Neural progenitor cell (in vitro differentiated cells): Measurements from ENCODE around the gene SLC38A10. TPM values are rescaled to one million over a fixed set of nuclear protein-coding genes. Genes with fewer than 3 reads are reported as not detected.
A peak's percentile ranks its signal among the peaks of the same experiment; 100 is the strongest.

ENCODE experiments used
- DNase-seq: peaks from one replicate; pipeline ENCODE4 v3.0.0-alpha.2; 2016; ENCODE audit warnings: low spot score
- H2AFZ ChIP-seq: fragments of 200-600 bp; sonication (generic); replicated peaks from 2 replicates; pipeline ENCODE4 v1.6.1; 2016; ENCODE audit warnings: antibody characterized with exemption
- H3F3A ChIP-seq: fragments of 200-600 bp; sonication (generic); 2 replicates; pipeline ENCODE4 v1.6.1; 2016; ENCODE audit warnings: antibody characterized with exemption, low read depth
- H3K27ac ChIP-seq: fragments of 200-600 bp; sonication (generic); 2 replicates; pipeline ENCODE4 v1.5.1; 2016; ENCODE audit warnings: mild to moderate bottlenecking
- H3K27me3 ChIP-seq: fragments of 200-600 bp; sonication (generic); 2 replicates; pipeline ENCODE4 v1.6.1; 2016; ENCODE audit warnings: mild to moderate bottlenecking, moderate library complexity
- H3K36me3 ChIP-seq: fragments of 200-600 bp; sonication (generic); 2 replicates; pipeline ENCODE4 v1.5.1; 2016
- H3K4me1 ChIP-seq: fragments of 200-600 bp; sonication (generic); 2 replicates; pipeline ENCODE4 v1.6.1; 2016; ENCODE audit warnings: mixed run types
- H3K4me2 ChIP-seq: fragments of 200-600 bp; sonication (generic); 2 replicates; pipeline ENCODE4 v1.6.1; 2016
- H3K4me3 ChIP-seq: fragments of 200-600 bp; sonication (generic); 2 replicates; pipeline ENCODE4 v1.5.1; 2016
- H3K79me2 ChIP-seq: fragments of 200-600 bp; sonication (generic); 2 replicates; pipeline ENCODE4 v1.6.1; 2016; ENCODE audit warnings: low read depth
- H3K9ac ChIP-seq: fragments of 200-600 bp; sonication (generic); 2 replicates; pipeline ENCODE4 v1.6.1; 2016
- H3K9me3 ChIP-seq: fragments of 200-600 bp; sonication (generic); 2 replicates; pipeline ENCODE4 v1.5.1; 2016; ENCODE audit warnings: low read depth
- H4K20me1 ChIP-seq: fragments of 200-600 bp; sonication (generic); 2 replicates; pipeline ENCODE4 v1.6.1; 2016; ENCODE audit warnings: low read depth
- H3K27ac Mint-ChIP-seq: 3 replicates; pipeline ENCODE4 v1.8.0; 2021; ENCODE audit warnings: mixed read lengths
- H3K27me3 Mint-ChIP-seq: 2 replicates; pipeline ENCODE4 v1.8.0; 2022; ENCODE audit warnings: low read depth, mild to moderate bottlenecking, inconsistent platforms, moderate library complexity, mixed read lengths; ENCODE audit not compliant: insufficient read depth
- H3K36me3 Mint-ChIP-seq: 3 replicates; pipeline ENCODE4 v1.8.0; 2021; ENCODE audit warnings: mixed read lengths
- H3K4me1 Mint-ChIP-seq: 3 replicates; pipeline ENCODE4 v1.8.0; 2021; ENCODE audit warnings: mixed read lengths
- H3K4me3 Mint-ChIP-seq: 3 replicates; pipeline ENCODE4 v1.8.0; 2021; ENCODE audit warnings: mild to moderate bottlenecking, moderate library complexity, mixed read lengths
- H3K9me3 Mint-ChIP-seq: 3 replicates; pipeline ENCODE4 v1.8.0; 2020; ENCODE audit warnings: mixed read lengths
- EZH2 ChIP-seq: fragments of 200-600 bp; sonication (generic); IDR thresholded peaks from 2 replicates; pipeline ENCODE4 v1.6.1; 2017; ENCODE audit warnings: antibody characterized with exemption, mild to moderate bottlenecking, moderate library complexity
- EZH2phosphoT487 ChIP-seq: fragments of 200-600 bp; sonication (generic); IDR thresholded peaks from 2 replicates; pipeline ENCODE4 v1.6.1; 2017; ENCODE audit warnings: antibody characterized with exemption
- total RNA-seq: library from RNA; depleted of rRNA; stranded (reverse); fragments of >200 nt; gene quantifications from 2 replicates; pipeline ENCODE4 v1.2.3, GENCODE V29; 2015; ENCODE audit warnings: low replicate concordance
- TF ChIP-seq, protein P1 (sequence below): fragments of 200-600 bp; sonication (generic); IDR thresholded peaks from 2 replicates; pipeline ENCODE4 v1.5.1; 2017; ENCODE audit warnings: antibody characterized with exemption, mild to moderate bottlenecking

Gene SLC38A10
- total RNA-seq, 1 donor from 2014 or later: 8.3 TPM

DNA sequence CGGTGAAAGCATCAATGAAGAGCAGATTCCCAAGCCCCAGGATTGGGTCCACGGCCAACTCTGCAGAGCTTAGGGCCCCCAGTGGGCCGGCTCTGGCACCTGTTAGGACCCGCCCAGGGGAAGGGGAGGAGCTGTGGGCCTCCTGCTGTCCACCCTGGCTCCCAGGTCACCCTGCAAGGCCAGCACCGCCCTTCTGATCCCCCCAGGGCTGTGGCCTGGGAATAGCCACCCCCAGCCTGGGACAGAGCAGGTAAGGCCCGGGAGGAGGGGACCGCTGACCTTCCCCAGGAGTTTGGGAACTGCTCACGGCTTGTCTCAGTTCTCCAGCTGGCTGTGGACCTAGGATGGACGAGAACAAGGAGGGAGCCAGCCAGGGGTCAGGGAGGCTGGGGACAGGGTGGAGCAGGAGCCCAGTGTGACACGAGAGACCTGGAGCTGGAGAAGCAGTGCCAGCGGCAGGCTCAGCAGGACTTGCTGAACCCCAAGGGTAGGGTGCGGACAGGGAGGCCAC, 39.3 kb upstream of the SLC38A10 start:
- H3K4me1 ChIP-seq: peaks cover 32% of the 10 kb centered on the region
- Mint-ChIP-seq H3K36me3 (no peaks in the 10 kb centered on the region), H3K4me3 (no peak overlapping the region), H3K9me3 (no peaks in the 10 kb centered on the region), H3K27me3 (peaks cover 3% of the 10 kb centered on the region), H3K27ac (no peak overlapping the region), H3K4me1 (peaks cover 43% of the 10 kb centered on the region)
- H3K4me2 ChIP-seq: no peak overlapping the region
- DNase-seq: no peak
- H3K27ac ChIP-seq: no peak overlapping the region
- peaks cover 27% of the 10 kb centered on the region for H3F3A ChIP-seq
- H3K27me3 ChIP-seq: no peaks in the 10 kb centered on the region
- H3K36me3 ChIP-seq: no peaks in the 10 kb centered on the region
- H4K20me1 ChIP-seq: peaks cover 31% of the 10 kb centered on the region
- no peaks in the 10 kb centered on the region for H3K9me3 ChIP-seq
- TF ChIP-seq EZH2phosphoT487 (no peak), EZH2 (no peak)
- TF ChIP-seq, protein P1, sequence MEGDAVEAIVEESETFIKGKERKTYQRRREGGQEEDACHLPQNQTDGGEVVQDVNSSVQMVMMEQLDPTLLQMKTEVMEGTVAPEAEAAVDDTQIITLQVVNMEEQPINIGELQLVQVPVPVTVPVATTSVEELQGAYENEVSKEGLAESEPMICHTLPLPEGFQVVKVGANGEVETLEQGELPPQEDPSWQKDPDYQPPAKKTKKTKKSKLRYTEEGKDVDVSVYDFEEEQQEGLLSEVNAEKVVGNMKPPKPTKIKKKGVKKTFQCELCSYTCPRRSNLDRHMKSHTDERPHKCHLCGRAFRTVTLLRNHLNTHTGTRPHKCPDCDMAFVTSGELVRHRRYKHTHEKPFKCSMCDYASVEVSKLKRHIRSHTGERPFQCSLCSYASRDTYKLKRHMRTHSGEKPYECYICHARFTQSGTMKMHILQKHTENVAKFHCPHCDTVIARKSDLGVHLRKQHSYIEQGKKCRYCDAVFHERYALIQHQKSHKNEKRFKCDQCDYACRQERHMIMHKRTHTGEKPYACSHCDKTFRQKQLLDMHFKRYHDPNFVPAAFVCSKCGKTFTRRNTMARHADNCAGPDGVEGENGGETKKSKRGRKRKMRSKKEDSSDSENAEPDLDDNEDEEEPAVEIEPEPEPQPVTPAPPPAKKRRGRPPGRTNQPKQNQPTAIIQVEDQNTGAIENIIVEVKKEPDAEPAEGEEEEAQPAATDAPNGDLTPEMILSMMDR: no peak
- peaks cover 5% of the 10 kb centered on the region for H3K79me2 ChIP-seq
- H3K4me3 ChIP-seq: no peak overlapping the region
- H3K9ac ChIP-seq: no peak overlapping the region
- no peak overlapping the region for H2AFZ ChIP-seq

DNA sequence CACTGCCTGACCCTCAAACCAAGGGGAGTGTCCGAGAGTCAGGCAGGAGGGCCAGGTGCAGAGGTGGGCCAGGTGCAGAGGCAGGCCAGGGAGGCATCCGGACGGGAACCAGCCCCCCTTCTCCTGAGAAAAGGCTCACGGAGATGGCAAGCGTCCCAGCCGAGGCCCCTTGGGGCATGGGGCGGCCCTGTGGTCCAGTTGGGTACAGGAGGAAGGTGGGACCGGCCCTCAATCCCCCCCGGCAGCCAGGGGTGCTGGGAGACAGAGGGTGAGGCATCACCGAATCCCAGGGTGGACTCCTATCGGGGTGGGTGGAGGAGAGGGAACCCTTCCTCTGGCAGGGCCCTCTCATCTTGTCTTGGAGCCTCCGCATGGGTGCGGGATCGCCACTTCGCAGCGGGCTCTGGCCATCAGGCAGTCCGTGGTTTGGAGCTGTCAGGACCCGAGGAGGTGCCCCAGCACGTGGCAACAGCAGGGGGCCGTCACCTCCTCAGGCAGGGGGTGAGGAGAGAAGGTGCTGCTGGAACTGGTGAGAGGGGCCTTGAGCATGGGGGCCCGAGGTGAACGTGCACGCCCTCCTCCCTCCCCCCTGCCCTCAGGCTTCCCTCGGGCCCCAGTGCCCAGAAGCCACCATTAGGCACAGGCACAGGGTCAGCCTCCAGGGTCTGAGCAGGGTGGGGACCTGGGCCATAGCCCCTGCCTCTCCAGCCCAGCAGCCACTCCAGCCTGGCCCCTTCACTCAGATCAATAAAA, 38.7 kb upstream of the SLC38A10 start:
- H3F3A ChIP-seq: peaks cover 26% of the 10 kb centered on the region
- H3K4me3 Mint-ChIP-seq: no peak overlapping the region
- H3K4me3 ChIP-seq: no peak overlapping the region
- H3K9me3 ChIP-seq: no peaks in the 10 kb centered on the region
- H3K27me3 Mint-ChIP-seq: peaks cover 3% of the 10 kb centered on the region
- no peak overlapping the region for H3K9ac ChIP-seq
- no peak for DNase-seq
- H3K27me3 ChIP-seq: no peaks in the 10 kb centered on the region
- peaks cover 38% of the 10 kb centered on the region for H3K4me1 ChIP-seq
- peaks cover 25% of the 10 kb centered on the region for H4K20me1 ChIP-seq
- H3K27ac Mint-ChIP-seq: no peak overlapping the region
- H3K36me3 ChIP-seq: no peaks in the 10 kb centered on the region
- no peak for TF ChIP-seq EZH2phosphoT487
- TF ChIP-seq, protein P1: no peak
- no peak for TF ChIP-seq EZH2
- no peak overlapping the region for H3K27ac ChIP-seq
- H3K36me3 Mint-ChIP-seq: no peaks in the 10 kb centered on the region
- H2AFZ ChIP-seq: no peak overlapping the region
- H3K79me2 ChIP-seq: no peaks in the 10 kb centered on the region
- H3K4me2 ChIP-seq: no peak overlapping the region
- H3K9me3 Mint-ChIP-seq: no peaks in the 10 kb centered on the region
- H3K4me1 Mint-ChIP-seq: peaks cover 41% of the 10 kb centered on the region

DNA sequence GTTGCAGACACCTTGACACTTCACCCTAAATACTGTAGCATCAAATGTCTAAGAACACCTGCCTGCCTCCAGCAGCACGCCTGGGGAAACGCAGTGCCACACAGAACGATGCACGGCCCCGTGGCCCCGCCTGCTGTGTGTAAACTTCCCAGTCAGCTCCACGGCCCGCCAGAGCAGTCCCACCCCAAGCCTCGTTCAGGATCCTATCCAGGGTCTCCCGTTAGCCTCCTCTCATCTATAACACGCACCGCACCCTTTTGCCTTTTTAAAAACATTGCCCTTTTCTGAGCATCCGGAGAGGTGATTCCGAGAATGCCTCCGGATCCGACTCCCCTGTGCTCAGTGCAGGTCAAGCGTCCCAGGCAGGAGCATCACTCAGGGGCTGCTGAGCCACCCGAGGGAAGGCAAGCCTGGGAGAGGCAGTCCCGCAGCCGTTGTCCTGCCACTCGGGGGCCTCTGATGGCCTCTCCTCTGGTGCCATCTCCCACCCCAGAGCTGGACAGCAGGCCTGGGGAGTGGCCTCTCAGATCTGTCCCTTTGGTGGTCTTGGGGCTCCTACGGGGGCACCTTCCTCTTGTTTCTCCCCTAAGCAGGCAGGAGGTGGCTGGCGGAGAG, 37.9 kb upstream of the SLC38A10 start:
- no peaks in the 10 kb centered on the region for H3K9me3 ChIP-seq
- H3K27me3 ChIP-seq: no peaks in the 10 kb centered on the region
- H3K4me1 ChIP-seq: peaks cover 42% of the 10 kb centered on the region
- H3K79me2 ChIP-seq: no peaks in the 10 kb centered on the region
- no peak for DNase-seq
- H3K4me2 ChIP-seq: no peak overlapping the region
- H3K9me3 Mint-ChIP-seq: no peaks in the 10 kb centered on the region
- peaks cover 5% of the 10 kb centered on the region for H3K27me3 Mint-ChIP-seq
- H3K9ac ChIP-seq: no peak overlapping the region
- H3K27ac Mint-ChIP-seq: peak overlapping the region; percentile 85
- peaks cover 17% of the 10 kb centered on the region for H4K20me1 ChIP-seq
- no peak overlapping the region for H3K27ac ChIP-seq
- no peaks in the 10 kb centered on the region for H3K36me3 Mint-ChIP-seq
- peak overlapping the region; percentile 60 for H3K4me3 Mint-ChIP-seq
- peaks cover 37% of the 10 kb centered on the region for H3K4me1 Mint-ChIP-seq
- peaks cover 20% of the 10 kb centered on the region for H3F3A ChIP-seq
- H3K36me3 ChIP-seq: no peaks in the 10 kb centered on the region
- no peak overlapping the region for H2AFZ ChIP-seq
- no peak overlapping the region for H3K4me3 ChIP-seq
- TF ChIP-seq EZH2phosphoT487 (no peak), EZH2 (no peak)
